Kidney (tissue), 14 donors: ENCODE data around the gene OR1K1. TPM values are rescaled to one million over a fixed set of nuclear protein-coding genes. Genes with fewer than 3 reads are reported as not detected.

Experiments
- DNase-seq, 5 donors: peaks; one replicate each; pipeline ENCODE4 v3.0.0-alpha.2; 2013 to 2020
- FAIRE-seq: peaks from 2 replicates; lab custom pipeline; 2012; peaks lifted over from hg19 to GRCh38; lab: Jason Lieb, UNC
- H3K27ac ChIP-seq, 2 donors: one replicate each; pipeline ENCODE4 v1.7.0; 2013; ENCODE audit warnings: low read depth in 2 of 2, low read length in 2 of 2, inconsistent platforms in 1 of 2
- H3K27me3 ChIP-seq: one replicate; pipeline ENCODE4 v1.7.1; 2013; ENCODE audit warnings: low read length, inconsistent platforms; ENCODE audit not compliant: control insufficient read depth, insufficient read depth
- H3K36me3 ChIP-seq, 3 donors: one replicate each; pipeline versions ENCODE4 v1.7.0 to v1.7.1; 2013; ENCODE audit warnings: low read length in 3 of 3, control low read depth in 1 of 3, inconsistent platforms in 1 of 3; ENCODE audit not compliant: insufficient read depth in 3 of 3, control insufficient read depth in 2 of 3
- H3K4me1 ChIP-seq, 3 donors: one replicate each; pipeline versions ENCODE4 v1.7.0 to v1.7.1; 2013; ENCODE audit warnings: low read length in 3 of 3, inconsistent platforms in 1 of 3, low read depth in 1 of 3; ENCODE audit not compliant: control insufficient read depth in 2 of 3, insufficient read depth in 2 of 3
- H3K4me3 ChIP-seq, 3 donors: one replicate each; pipeline versions ENCODE4 v1.7.0 to v1.8.1; 2013; ENCODE audit warnings: low read length in 3 of 3, control low read depth in 1 of 3, inconsistent platforms in 1 of 3
- H3K9ac ChIP-seq, 3 donors: one replicate each; pipeline versions ENCODE4 v1.7.0 to v1.7.1; 2013; ENCODE audit warnings: low read length in 3 of 3, control low read depth in 1 of 3, inconsistent platforms in 1 of 3
- H3K9me3 ChIP-seq, 3 donors: one replicate each; pipeline versions ENCODE4 v1.7.0 to v1.7.1; 2013; ENCODE audit warnings: low read length in 3 of 3, control low read depth in 1 of 3, inconsistent platforms in 1 of 3; ENCODE audit not compliant: control insufficient read depth in 2 of 3, insufficient read depth in 1 of 3
- intact Hi-C: fragments of 100-400 bp; cut with DNase I; formaldehyde crosslinking; loops from one replicate; pipeline ENCODE4 v1.11.1; 2022
- polyA plus RNA-seq: library from polyadenylated mRNA; stranded (reverse); fragments of 350-450 nt; fragmentation: Illumina TruSeq; extraction: RNeasy Lipid Tissue Mini Kit (QIAGEN cat#74804); gene quantifications from one replicate; pipeline ENCODE4 v1.2.3, GENCODE V29; 2014; ENCODE audit warnings: low read depth, low replicate concordance; ENCODE audit not compliant: insufficient read depth
- total RNA-seq: library from RNA; stranded (reverse); fragmentation: NEBNext Ultra II Directional; extraction: Animal tissue kit (Norgen Biotek cat#: 25700); gene quantifications from one replicate; pipeline ENCODE4 v1.2.1, GENCODE V29; 2021
- TF ChIP-seq, protein P1 (sequence below): IDR thresholded peaks from 3 replicates; pipeline ENCODE4 v1.5.1; 2012; ENCODE audit warnings: mild to moderate bottlenecking, moderate library complexity, borderline replicate concordance; ENCODE audit not compliant: insufficient read depth; ENCODE audit errors: extremely low read depth
- donor health status: control.
- donor health status: control.
- donor health status: control.
- donor health status: control.
- donor health status: control.
- donor health status: DM: yes; HTN: yes; CAD: no.
- donor health status: Normal renal cell carcinoma (clear cell type).

The OR1K1 gene
- total and polyA plus RNA-seq, 2 donors from 2014 or later, result not detected

DNA sequence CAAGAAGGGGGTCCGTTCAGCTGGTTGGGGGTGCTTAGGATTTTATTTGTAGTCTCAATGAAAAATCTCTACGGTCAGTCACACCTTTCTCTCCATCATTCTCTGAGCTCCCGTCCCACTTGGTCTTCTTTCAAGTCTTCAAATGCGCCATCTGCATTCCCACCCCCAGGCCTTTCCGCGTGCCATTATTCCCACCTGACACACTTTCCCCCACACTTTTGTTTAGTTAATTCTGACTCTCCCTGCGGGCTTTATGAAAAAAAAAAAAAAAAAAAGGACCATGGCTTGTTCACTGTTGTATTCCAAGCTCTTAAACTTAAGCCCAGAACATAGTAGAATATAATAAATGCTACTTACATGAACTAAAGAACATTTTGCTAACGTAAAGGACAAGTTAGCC, 22.9 kb upstream of the OR1K1 start:
- peaks cover 0 to 4% (median 2%) of the 10 kb centered on the region in 3 donors for H3K9me3 ChIP-seq
- H3K27ac ChIP-seq, result no peak overlapping the region
- DNase-seq, result no peak
- no peaks in the 10 kb centered on the region for H3K27me3 ChIP-seq
- no peak for FAIRE-seq
- H3K9ac ChIP-seq, result no peak overlapping the region
- H3K4me1 ChIP-seq, result no peaks in the 10 kb centered on the region
- no peak overlapping the region for H3K4me3 ChIP-seq
- TF ChIP-seq, protein P1, sequence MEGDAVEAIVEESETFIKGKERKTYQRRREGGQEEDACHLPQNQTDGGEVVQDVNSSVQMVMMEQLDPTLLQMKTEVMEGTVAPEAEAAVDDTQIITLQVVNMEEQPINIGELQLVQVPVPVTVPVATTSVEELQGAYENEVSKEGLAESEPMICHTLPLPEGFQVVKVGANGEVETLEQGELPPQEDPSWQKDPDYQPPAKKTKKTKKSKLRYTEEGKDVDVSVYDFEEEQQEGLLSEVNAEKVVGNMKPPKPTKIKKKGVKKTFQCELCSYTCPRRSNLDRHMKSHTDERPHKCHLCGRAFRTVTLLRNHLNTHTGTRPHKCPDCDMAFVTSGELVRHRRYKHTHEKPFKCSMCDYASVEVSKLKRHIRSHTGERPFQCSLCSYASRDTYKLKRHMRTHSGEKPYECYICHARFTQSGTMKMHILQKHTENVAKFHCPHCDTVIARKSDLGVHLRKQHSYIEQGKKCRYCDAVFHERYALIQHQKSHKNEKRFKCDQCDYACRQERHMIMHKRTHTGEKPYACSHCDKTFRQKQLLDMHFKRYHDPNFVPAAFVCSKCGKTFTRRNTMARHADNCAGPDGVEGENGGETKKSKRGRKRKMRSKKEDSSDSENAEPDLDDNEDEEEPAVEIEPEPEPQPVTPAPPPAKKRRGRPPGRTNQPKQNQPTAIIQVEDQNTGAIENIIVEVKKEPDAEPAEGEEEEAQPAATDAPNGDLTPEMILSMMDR, result no peak
- intact Hi-C loops, result no loop called here
- H3K36me3 ChIP-seq, result no peaks in the 10 kb centered on the region

DNA sequence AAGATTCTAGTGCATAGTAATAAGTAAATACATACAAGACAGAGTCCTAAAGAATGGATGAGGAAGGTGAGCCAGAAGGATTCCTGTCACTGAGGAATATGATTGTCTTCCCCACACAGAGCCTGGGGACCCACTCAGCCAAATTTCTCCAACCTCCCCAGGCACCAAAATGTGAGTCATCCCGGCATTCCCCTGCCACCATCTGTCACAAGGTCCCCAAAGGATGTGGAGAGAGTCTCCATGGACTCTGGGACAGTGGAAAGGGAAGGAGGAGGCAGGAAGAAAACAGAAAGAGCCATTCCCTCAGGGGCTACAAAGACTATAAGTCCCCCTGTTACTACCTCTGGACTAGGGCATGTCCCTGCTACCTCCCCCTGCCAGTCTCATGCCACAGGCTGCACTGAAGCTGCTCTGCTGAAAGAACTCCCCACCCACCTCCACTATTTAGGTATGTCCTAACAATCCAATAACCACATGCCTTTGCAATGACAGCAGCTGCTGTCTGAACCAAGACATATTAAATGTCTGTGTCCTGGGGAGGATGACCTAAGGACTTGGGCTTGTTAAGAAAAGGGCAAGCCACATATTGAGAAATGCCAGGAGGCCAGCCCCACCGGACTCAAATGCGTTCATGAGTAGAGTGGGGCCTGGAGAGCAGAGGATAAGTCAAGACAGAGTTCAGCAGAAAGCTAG, 21.8 kb upstream of the OR1K1 start:
- Histone ChIP-seq H3K9ac (no peak overlapping the region), H3K36me3 (no peaks in the 10 kb centered on the region), H3K4me1 (no peaks in the 10 kb centered on the region), H3K9me3 (no peaks in the 10 kb centered on the region), H3K27ac (no peak overlapping the region), H3K27me3 (no peaks in the 10 kb centered on the region), H3K4me3 (no peak overlapping the region)
- TF ChIP-seq, protein P1, result no peak
- DNase-seq (no peak), FAIRE-seq (no peak)
- intact Hi-C loops, result no loop called here

DNA sequence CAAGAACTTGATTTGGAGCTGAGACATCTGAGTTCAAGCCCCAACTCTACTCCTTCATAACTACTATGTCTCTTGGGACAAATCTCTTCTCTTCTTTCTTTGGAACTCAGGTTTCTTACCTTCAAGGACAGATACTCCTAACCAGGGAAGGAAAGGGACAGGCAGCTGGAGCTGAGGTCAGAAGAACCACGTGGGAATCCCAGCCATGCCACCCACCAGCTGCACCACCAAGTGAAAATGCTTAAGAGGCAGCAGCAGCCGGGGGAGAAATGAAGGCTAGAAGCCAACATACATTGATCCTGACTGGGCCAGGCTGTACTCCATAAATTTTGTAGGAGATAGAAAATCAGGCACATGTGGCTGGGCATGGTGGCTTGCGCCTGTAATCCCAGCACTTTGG, 20.7 kb upstream of the OR1K1 start:
- Histone ChIP-seq H3K4me1 (no peaks in the 10 kb centered on the region), H3K36me3 (no peaks in the 10 kb centered on the region), H3K27me3 (no peaks in the 10 kb centered on the region), H3K4me3 (no peak overlapping the region), H3K27ac (no peak overlapping the region), H3K9ac (no peak overlapping the region), H3K9me3 (no peaks in the 10 kb centered on the region)
- intact Hi-C loops, result no loop called here
- TF ChIP-seq, protein P1, result no peak
- FAIRE-seq, result no peak
- no peak for DNase-seq

- intact Hi-C loops, result no loop called here
- no peaks in the 10 kb centered on the region for H3K27me3 ChIP-seq
- no peak overlapping the region for H3K4me3 ChIP-seq
- no peak overlapping the region for H3K9ac ChIP-seq
- DNase-seq (no peak), FAIRE-seq (no peak)
- no peak overlapping the region for H3K27ac ChIP-seq
- no peaks in the 10 kb centered on the region for H3K36me3 ChIP-seq
- no peaks in the 10 kb centered on the region for H3K9me3 ChIP-seq
- TF ChIP-seq, protein P1, result no peak
- H3K4me1 ChIP-seq, result no peaks in the 10 kb centered on the region
Observed at GRCh38 chr9:122780026-122780425, 19.9 kb upstream of the OR1K1 start.
